ENCODE measurements around the gene EIF3B.
"Not testable (repeated sequence)": the region's sequence is repeated elsewhere in the genome, so short reads cannot be mapped to it uniquely, and the experiment has no call there.

The EIF3B gene

DNA sequence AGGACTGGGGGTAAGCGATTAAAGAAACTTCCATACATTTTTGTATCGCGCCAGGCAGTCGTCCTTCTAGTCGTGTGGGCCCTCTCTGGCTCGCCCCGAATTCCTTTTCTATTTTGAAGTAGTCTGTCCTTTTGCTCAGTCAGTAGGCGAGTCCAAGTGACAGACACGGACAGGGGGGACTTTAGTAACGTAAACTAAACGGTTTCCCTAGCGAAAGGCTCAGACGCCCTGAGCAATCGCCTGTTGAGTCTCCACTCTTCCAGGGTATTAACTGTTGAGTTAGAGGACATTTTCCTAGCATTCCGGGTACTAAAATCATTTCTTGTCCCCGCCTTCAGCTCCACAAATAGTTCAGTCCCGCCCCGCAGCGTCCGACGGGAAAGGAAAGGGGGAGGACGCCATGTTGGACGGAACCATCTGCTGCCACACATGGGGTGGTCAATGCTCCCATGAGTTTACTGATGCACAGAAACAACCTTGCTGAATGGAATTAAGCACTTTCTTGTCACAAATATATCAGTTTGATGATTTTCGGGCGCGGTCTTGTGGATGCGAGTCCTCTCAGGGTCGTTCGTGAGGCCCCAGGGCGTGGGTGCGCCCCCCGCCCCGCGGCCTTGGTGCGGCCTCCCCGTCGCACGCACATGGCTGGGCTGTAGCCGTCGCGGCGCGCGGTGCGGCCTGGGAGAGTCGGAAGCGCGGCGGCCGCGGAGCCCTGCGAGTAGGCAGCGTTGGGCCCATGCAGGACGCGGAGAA is at the start of gene EIF3B:
Gene EIF3B, plus strand, starts transcription at position 642 of the 753 bp plus-strand sequence. Its CDS starts 95 bp downstream, at position 737.
- peak; percentile 43 to 66 for DNase-seq

DNA sequence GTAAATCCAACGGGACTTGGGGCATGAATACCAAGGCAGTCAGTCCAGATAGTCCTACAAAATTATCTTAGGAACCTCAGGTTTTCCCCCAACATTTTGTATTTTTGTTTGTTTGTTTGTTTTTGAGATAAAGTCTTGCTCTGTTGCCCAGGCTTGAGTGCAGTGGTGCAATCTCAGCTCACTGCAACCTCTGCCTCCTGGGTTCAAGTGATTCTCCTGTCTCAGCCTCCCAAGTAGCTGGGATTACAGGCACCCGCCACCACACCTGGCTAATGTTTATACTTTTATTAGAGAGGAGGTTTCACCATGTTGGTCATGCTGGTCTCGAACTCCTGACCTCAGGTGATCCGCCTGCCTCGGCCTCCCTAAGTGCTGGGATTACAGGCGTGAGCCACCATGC is 49.4 kb upstream of the EIF3B start:
- DNase-seq = not testable (repeated sequence)

DNA sequence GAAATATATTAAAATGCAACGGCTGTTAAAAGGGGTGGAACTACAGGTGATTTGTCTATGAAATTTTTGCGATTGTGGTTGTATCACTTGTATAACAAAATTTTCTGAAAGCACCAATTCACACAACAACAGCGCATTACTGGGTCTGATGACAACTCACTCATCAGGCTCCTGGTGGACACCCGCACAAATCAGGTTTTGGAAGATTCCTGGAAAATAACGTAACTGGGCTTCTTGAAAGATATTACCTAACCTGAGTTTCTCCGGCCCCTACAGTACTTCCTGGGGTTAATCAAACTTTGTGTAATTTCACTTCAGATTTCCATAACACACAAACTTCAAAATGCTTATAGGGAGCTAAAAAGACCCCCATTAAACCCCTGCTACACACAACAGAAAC is 47.9 kb upstream of the EIF3B start:
- DNase-seq = no peak

DNA sequence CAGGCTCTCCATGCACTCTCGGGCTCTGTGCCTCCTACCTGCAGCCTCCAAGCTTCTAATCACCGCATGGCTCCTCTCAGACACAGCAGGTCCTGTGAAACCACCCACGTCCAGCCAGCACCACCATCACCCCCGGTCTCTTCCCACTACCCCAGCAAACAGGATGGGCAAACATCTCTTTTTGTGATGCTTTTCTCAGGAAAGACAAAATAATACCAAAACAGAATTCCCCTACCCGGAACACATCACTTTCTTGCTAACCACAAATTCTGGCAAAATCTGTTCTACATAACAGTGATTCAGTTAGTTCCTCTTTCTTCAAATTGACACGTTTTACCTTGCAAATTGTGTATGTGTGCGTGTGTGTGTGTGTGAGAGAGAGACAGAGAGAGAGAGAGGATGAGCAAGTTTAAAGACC is 46.9 kb upstream of the EIF3B start:
- DNase-seq = peak; percentile 15 to 27

DNA sequence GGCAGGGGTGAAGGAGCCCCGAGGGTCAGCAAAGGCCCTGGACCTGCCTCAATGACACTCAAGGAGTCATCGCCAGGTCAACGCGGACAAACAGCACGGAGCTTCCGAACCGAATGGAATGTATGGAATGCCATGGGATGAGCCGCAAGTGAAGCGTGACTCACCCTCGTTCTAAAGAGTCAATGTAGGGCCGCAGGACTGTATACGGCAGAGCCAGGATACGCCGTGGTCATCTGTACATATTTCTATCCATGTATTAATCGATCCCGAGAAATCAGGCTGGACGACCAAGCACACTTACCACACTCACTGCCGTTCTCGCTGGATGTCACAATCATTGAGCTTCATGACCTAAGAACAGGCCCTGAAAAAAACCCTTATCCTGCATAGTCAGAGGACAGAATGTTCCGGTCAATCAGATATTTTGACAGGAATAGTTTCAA is 44.7 kb upstream of the EIF3B start:
- DNase-seq = no peak

DNA sequence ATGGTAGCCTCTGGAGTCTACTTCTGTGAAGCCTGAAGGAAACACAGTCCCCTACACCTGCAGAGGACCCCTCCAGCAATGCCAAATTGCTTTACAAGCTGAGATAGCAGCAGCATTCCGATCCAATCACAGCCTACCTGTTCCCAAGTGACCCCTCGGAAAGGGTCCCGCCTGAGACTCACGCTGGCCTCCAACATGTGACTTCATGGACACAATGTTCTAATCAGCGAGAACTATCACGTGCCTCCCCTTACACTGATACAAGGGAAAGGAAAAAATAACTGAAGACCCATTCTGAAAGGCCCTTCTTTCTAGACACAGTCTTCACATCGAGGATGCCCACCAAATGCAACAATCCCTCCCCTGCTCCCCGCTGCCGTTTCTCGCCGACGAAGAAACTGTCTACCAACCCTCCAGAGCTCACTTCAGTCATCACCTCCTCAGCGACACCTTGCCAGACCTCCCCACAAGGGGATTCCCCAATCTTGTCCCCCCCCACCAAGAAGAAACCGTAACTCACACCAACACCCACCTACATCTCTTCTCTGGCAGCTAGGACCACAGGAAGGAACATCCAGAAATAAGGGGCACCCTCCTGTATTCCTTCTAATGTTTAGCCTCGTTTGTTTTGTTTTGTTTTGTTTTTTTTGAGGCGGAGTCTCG is 42.2 kb upstream of the EIF3B start:
- no peak for DNase-seq

DNA sequence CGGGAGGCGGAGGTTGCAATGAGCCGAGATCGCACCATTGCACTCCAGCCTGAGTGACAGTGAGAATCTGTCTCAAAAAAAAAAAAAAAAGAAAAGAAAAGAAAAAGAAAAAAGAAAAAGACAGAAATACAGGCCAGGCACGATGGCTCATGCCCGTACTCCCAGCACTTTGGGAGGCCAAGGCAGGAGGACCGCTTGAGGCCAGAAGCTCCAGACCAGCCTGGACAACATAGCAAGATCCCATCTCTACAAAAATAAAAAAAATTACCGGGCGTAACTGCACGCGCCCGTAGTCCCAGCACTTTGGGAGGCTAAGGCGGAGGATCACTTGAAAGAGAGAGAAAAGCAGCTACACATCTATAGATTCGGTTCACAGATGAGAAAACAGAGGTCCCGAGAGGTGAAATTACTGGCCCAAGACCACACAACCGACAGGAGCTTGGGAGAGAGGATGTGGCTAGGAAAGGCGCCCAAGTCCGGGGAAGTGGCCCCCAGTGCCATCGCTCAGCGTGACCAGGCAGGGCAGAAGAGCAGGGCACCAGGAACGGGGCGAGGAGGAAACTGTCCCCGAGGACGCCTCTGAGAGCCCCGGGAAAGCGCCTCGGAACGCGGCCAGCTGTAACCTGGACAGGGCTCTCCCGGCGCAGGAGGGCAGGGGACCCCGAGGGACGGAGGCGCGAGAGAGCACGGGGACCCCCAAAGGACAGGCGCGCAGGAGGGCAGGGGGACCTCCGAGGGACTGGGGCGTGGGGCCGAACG is 41.0 kb upstream of the EIF3B start:
- no peak for DNase-seq

DNA sequence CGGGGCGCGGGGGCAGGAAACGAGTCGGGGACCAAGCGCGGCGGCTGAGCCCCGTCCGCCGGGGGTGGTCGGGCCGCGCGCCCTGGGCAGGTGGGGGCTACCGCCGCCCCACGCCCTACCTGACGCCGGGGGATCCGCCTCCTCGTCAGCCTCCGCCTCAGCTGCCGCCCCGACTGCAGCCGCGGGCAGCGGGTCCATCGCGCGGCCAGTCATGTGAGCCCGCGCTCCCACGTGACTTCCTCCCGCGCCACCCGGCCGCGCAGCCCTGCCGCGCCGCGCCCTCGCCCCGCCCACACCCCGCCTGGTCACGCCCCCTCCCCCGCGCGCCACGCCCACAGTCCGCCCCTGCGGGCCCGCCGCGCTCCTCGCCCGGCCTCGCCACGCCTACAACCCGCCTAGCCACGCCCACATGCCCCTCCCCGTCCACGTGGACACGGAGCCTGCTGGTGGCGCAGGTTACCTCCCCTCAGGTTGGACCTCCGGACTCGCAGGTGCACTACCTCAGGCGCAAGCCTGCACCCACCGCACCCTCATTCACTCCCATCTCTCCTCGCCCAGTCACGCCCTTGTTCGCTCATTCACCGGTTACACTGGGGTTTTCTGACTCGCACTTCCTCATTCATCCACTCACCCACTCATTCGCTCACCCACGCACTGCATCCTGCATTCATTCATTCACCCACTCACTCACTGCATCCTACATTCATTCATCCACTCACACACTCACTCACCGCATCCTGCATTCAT is 40.2 kb upstream of the EIF3B start, which contains the start of gene SNX8:
Gene SNX8, minus strand, starts transcription at position 233 of the 747 bp plus-strand sequence. Its CDS starts 20 bp downstream, at position 213.
- DNase-seq = peak; percentile 28 to 40

DNA sequence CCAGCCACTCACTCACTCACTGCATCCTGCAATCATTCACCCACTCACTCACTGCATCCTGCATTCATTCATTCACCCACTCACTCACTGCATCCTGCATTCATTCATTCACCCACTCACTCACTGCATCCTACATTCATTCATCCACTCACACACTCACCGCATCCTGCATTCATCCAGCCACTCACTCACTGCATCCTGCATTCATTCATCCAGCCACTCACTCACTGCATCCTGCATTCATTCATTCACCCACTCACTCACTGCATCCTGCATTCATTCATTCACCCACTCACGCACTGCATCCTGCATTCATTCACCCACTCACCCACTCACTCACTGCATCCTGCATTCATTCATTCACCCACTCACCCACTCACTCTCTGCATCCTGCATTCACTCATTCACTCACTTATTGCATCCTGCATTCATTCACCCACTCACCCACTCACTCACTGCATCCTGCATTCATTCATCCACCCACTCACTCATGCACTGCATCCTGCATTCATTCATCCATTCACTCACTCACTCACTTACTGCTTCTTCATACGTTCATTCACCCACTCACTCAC is 39.6 kb upstream of the EIF3B start:
- not testable (repeated sequence) for DNase-seq

DNA sequence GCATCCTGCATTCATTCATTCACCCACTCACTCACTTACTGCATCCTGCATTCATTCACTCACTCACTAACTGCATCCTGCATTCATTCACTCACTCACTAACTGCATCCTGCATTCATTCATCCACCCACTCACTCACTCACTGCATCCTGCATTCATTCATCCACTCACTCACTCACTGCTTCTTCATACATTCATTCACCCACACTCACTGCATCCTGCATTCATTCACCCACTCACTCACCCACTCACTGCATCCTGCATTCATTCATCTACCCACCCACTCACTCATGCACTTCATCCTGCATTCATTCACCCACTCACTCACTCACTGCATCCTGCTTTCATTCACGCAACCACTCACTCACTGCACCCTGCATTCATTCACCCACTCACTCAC is 38.8 kb upstream of the EIF3B start:
- DNase-seq = no peak

DNA sequence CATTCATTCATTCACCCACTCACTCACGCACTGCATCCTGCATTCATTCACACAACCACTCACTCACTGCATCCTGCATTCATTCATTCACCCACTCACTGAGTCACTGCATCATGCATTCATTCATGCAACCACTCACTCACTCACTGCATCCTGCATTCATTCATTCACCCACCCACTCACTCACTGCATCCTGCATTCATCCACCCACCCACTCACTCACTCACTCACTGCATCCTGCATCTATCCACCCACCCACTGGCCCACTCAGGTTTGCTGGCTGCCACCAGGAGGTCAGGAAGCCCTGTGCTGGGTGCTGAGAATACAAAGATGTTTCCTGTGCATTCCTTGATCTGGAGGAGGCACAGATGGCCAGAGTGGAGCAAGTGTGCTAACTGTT is 38.0 kb upstream of the EIF3B start:
- DNase-seq = no peak

DNA sequence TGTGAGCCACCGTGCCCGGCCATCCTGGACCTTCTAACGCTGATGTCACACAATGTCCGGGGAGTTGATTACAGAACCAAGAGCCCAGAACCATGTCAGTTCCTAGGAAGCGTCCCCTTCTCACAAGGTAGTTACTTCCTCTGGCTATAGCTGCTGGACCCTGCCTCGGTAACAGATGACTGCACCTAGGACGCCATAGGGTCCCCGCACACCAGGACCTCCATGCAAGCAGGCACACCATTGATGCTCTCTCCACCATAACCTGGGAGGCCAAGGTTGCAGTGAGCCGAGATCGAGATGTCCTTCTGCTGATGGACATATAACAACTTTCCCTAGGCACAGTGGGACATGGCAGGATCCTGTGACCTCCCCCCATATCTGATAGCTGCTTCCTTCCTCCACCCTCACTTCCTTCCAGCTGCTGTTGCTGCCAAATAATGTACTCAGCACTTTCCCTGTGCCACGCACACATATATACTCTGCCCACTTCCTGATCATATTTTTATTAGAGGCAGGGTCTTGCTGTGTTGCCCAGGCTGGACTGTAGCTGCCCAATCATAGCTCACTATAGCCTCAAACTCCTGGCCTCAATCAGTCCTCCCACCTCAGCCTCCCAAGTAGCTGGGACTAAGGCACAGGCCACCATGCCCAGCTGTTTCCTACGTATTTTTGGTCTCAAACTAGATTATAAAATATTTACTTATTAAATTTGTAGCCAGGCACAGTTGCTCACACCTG is 36.9 kb upstream of the EIF3B start:
- DNase-seq = no peak

DNA sequence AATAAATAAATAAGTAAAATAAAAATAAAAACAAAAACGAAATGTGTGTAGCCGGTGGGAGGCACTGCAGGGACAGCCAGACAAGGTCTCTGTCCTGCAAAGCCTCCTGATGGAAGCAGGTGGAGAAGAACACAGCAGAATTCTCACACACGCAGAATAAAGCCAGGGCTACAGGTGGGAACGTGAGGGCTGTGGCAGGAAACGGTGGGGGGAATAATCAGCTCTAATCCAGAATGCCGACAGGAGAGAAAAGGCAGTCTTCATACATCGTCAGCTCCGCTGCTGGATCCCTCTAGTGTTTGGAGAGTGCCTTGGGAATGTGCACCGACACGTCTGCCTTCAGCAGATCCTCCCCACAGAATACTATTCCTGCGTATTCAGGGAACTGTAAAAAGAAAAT is 33.6 kb upstream of the EIF3B start:
- DNase-seq = no peak

DNA sequence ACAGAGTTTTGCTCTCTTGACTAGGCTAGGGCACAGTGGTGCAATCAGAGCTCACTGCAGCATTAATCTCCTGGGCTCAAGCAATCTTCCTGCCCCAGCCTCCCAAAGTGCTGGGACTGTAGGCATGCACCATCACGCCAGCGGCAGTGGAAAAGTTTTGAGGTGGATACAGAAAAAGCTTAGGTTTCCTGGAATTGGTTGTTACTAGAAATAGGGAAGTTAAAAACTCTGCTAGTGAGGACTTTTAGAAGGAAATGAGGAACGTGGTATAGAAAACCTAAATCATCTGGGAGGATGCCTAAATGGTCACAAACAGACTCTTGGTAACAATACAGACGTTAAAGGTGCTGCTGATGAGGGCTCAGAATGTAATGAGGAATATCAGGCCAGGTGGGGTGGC is 29.5 kb upstream of the EIF3B start:
- peak; percentile 41 to 42 for DNase-seq

DNA sequence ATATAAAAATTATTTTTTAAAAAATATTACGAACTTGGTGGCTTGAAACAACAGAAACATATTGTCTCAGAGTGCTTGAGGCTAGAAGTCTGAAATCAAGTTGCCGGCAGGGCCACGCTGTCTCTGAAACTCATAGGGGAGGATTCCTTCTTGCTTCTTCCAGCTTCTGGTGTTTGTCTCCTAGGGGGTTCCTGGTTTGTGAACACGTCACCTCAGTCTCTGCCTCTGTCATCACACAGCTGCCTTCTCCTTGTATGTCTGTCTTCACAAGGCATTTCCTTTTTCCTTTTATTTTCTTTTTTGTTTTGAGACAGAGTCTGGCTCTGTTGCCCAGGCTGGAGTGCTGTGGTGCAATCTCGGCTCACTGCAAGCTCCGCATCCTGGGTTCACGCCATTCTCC is 27.7 kb upstream of the EIF3B start:
- DNase-seq = no peak

DNA sequence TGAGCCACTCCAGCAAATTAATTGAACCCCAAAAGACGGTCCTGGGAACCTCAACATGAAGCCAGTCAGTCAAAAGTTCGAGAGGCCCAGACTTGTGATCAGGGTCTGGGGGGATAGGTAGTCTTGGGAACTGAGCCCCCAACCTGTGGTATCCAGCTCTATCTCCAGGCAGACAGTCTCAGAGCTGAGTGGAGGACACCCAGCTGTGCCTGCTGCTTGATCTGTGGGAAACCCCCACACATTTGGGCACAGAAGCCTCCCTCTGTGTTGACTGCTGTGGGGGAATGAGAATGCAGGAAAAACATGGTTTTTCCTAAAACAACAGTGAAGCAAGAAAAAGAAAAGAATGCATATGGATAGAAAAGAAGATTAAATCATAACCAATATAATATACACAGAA is 24.1 kb upstream of the EIF3B start:
- DNase-seq = no peak

DNA sequence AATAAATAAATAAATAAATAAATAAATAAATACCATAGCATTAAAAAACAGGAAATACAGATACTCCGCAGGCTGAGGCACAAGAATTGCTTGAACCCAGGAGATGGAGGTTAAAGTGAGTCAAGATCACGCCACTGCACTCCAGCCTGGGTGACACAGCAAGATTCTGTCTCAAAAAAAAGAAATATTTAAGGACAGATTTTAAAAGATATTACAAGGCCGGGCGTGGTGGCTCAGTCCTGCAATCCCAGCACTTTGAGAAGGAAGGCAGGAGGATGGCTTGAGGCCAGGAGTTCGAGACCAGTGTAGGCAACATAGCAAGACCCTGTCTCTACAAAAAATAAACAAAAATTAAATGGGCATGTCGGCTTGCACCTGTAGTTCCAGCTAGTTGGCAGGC is 22.9 kb upstream of the EIF3B start:
- DNase-seq = no peak

DNA sequence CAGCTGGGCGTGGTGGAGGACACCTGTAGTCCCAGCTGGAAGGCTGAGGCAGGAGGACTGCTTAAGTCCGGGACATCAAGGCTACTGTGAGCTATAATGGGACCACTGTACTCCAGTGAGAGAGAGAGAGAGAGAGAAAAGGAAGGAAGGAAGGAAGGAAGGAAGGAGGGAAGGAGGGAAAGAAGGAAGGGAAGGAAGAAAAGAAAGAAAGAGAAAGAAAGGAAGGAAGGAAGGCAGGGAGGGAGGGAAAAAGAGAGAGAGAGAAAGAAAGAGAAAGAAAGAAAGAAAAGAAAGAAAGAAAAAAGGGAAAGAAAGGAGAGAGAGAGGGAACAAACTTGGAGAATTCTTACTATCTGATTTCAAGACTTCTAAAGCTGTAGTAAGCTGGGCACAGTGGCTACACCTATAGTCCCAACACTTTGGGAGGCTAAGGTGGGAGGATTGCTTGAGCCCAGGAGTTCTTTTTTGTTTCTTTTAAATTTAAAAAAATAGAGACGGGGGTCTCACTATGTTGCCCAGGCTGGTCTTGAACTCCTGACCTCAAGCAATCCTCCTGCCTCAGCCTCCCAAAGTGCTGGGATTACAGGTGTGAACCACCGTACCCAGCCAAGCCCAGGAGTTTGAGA is 21.9 kb upstream of the EIF3B start:
- not testable (repeated sequence) for DNase-seq

DNA sequence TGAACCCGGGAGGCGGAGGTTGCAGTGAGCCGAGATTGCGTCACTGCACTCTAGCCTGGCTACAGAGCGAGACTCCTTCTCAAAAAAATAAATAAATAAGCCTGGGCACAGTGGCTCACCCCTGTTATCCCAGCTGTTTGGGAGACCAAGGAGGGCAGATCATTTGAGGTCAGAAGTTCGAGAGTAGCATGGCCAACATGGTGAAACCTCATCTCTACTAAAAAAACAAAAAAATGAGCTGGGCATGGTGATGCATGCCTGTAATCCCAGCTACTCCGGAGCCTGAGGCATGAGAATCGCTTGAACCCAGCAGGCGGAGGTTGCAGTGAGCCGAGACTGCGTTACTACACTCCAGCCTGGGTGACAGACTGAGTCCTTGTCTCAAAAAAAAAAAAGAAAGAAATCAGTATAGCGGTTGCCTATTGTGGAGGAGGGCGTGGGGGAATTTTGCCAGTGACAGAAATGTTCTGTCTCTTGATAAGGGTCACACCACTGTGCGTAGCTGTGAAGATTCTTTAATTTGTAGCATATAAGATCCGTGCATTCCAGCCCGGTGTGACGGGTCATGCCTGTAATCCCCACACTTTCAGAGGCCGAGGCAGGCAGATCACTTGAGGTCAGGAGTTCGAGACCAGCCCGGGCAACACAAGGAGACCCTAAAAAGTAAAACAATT is 17.9 kb upstream of the EIF3B start:
- no peak for DNase-seq

DNA sequence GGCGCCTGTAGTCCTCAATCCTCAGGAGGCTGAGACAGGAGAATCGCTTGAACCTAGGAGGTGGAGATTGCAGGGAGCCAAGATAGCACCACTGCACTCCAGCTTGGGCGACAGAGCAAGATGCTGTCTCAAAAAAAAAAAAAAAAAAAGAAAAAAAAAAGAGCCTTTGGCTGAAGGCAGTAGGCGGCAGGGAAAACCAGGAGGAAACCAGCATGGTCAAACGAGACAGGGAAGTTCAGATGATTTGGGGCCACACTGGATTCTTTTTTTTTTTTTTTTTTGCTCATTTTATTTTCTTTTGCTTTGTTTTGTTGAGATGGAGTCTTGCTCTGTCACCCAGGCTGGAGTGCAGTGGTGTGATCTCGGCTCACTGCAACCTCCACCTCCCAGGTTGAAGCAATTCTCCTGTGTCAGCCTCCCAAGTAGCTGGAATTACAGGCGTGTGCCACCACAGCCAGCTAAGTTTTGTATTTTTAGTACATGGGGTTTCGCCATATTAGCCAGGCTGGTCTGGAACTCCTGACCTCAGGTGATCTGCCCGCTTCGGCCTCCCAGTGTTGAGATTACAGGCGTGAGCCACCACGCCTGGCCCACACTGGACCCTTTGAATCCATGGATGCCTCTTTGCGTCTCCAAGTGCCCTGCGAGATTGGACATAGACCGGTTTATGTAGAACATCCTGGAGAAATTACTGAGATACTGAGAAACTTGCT is 7.1 kb upstream of the EIF3B start:
- not testable (repeated sequence) for DNase-seq

All from Kasumi-1 (cell line).